Inflammatory macrophage treated with lipopolysaccharide for 1 hour (primary cell): Measurements from ENCODE around the gene PLD1.
A peak's percentile ranks its signal among the peaks of the same experiment; 100 is the strongest.
"Not testable (repeated sequence)": the region's sequence is repeated elsewhere in the genome, so short reads cannot be mapped to it uniquely, and the experiment has no call there.

Source experiments
- DNase-seq, 2 donors: peaks; one replicate each; pipeline ENCODE4 v3.0.0-alpha.2; 2020 to 2022

The PLD1 gene

GRCh38 chr3:171815973-171816595 lies 5.8 kb upstream of the PLD1 start:
- DNase-seq: no peak

GRCh38 chr3:171814662-171815061 lies 4.4 kb upstream of the PLD1 start:
- DNase-seq: not testable (repeated sequence)

GRCh38 chr3:171813897-171814460 lies 3.7 kb upstream of the PLD1 start:
- peak; percentile 93 to 99 for DNase-seq

- no peak for DNase-seq
Measured at GRCh38 chr3:171813278-171813896, 3.1 kb upstream of the PLD1 start.

- DNase-seq: no peak
Measured at GRCh38 chr3:171812811-171813210, 2.5 kb upstream of the PLD1 start.

- no peak for DNase-seq
Measured at GRCh38 chr3:171811913-171812335, 1.6 kb upstream of the PLD1 start.

GRCh38 chr3:171811295-171811912 lies 1.1 kb upstream of the PLD1 start:
- peak; percentile 88 to 94 for DNase-seq

- DNase-seq: no peak
Measured at GRCh38 chr3:171810629-171811294, 479 bp upstream of the PLD1 start.

GRCh38 chr3:171809611-171809860 lies 747 bp downstream of the PLD1 start:
- no peak for DNase-seq

GRCh38 chr3:171807806-171808205 lies 2.5 kb downstream of the PLD1 start:
- no peak for DNase-seq

- no peak for DNase-seq
Measured at GRCh38 chr3:171807129-171807675, 3.1 kb downstream of the PLD1 start.

GRCh38 chr3:171806200-171807128 lies 3.8 kb downstream of the PLD1 start:
- peak; percentile 59 to 67 for DNase-seq

- DNase-seq: no peak
Measured at GRCh38 chr3:171805687-171806086, 4.6 kb downstream of the PLD1 start.

- no peak for DNase-seq
Measured at GRCh38 chr3:171804618-171805389, 5.5 kb downstream of the PLD1 start.

- no peak for DNase-seq
Measured at GRCh38 chr3:171803044-171803443, 7.2 kb downstream of the PLD1 start.

GRCh38 chr3:171802590-171802956 lies 7.7 kb downstream of the PLD1 start:
- no peak for DNase-seq

- no peak for DNase-seq
Measured at GRCh38 chr3:171801738-171802589, 8.3 kb downstream of the PLD1 start.

GRCh38 chr3:171799501-171799900 lies 10.8 kb downstream of the PLD1 start:
- DNase-seq: no peak

- no peak for DNase-seq
Measured at GRCh38 chr3:171797873-171798272, 12.4 kb downstream of the PLD1 start.

GRCh38 chr3:171797265-171797679 lies 13.0 kb downstream of the PLD1 start:
- DNase-seq: no peak
